ENCODE data around the gene DNAI2. TPM values are rescaled to one million over a fixed set of nuclear protein-coding genes. Genes with fewer than 3 reads are reported as not detected.

DNAI2 gene
- polyA plus RNA-seq, 1 of the 3 experiments (the other 2 are of a cell fraction): not detected

DNA sequence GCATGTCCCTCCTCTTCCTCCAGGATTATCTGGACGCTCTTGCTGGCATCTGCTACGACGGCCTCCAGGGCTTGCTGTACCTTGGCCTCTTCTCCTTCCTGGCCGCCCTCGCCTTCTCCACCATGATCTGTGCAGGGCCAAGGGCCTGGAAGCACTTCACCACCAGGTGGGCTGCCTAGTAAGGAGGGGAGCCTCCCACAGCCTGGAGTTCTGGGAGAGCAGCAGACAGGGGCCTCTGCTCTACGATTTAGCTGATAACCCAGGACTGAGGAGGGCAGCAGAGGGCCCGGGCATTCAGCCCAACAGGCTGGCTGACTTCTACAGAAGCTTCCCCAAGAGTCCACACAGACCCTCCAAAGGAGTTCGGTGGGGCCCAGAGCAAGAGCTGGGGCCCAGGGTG is 21.8 kb upstream of the DNAI2 start:
- POLR2A ChIA-PET: interaction anchor here (1.2 kb wide), 1 partner anchor 9 kb away, joined by 3 read pairs; no protein-coding TSS in a partner anchor
- CTCF ChIA-PET: interaction anchor here (0.8 to 2.1 kb wide), 6 partner anchors 15 to 116 kb away, joined by 3 to 6 read pairs (median 3); no protein-coding TSS in a partner anchor
- 79% methylated on average over 8 of the region's 8 CpGs for WGBS (ENCODE audit: low lambda C conversion rate)

More for the DNA sequence above, 21.8 kb upstream of the DNAI2 start:
- H3F3A ChIP-seq (replicated peaks; ENCODE audit: insufficient read depth): no peaks in the 10 kb centered on the region
- H3K9me3 ChIP-seq: no peaks in the 10 kb centered on the region
- H2AFZ ChIP-seq (ENCODE audit: low read depth): no peak overlapping the region
- no peaks in the 10 kb centered on the region for H3K27me3 ChIP-seq (ENCODE audit: insufficient read depth)
- H3K4me3 ChIP-seq (ENCODE audit: low read depth in 2 of 2, low read length in 1 of 2): no peak overlapping the region
- H3K79me2 ChIP-seq (ENCODE audit: insufficient read depth): no peaks in the 10 kb centered on the region
- no peak for TF ChIP-seq FOXJ3 (CRISPR knock-in tag; IDR thresholded peaks at IDR 0.05)
- TF ChIP-seq FOSL2 (IDR thresholded peaks at IDR 0.05; ENCODE audit: borderline replicate concordance, low read depth): no peak
- TF ChIP-seq MEF2A (IDR thresholded peaks at IDR 0.05; ENCODE audit: borderline replicate concordance, low read depth): no peak
- TF ChIP-seq TAF1 (IDR thresholded peaks at IDR 0.05; ENCODE audit: borderline replicate concordance, low read depth, low read length): no peak
- TF ChIP-seq, protein P1, sequence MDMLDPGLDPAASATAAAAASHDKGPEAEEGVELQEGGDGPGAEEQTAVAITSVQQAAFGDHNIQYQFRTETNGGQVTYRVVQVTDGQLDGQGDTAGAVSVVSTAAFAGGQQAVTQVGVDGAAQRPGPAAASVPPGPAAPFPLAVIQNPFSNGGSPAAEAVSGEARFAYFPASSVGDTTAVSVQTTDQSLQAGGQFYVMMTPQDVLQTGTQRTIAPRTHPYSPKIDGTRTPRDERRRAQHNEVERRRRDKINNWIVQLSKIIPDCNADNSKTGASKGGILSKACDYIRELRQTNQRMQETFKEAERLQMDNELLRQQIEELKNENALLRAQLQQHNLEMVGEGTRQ (IDR thresholded peaks at IDR 0.05; ENCODE audit: borderline replicate concordance, low read depth, low read length): no peak
- no peak for TF ChIP-seq GATA2 (CRISPR knock-in tag; IDR thresholded peaks at IDR 0.05)
- TF ChIP-seq, protein P2, sequence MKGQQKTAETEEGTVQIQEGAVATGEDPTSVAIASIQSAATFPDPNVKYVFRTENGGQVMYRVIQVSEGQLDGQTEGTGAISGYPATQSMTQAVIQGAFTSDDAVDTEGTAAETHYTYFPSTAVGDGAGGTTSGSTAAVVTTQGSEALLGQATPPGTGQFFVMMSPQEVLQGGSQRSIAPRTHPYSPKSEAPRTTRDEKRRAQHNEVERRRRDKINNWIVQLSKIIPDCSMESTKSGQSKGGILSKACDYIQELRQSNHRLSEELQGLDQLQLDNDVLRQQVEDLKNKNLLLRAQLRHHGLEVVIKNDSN (IDR thresholded peaks at IDR 0.05; ENCODE audit: borderline replicate concordance, low read depth): no peak
- no peak for TF ChIP-seq CHD2 (IDR thresholded peaks at IDR 0.05; ENCODE audit: low read length, partially characterized antibody)
- TF ChIP-seq, protein P3, sequence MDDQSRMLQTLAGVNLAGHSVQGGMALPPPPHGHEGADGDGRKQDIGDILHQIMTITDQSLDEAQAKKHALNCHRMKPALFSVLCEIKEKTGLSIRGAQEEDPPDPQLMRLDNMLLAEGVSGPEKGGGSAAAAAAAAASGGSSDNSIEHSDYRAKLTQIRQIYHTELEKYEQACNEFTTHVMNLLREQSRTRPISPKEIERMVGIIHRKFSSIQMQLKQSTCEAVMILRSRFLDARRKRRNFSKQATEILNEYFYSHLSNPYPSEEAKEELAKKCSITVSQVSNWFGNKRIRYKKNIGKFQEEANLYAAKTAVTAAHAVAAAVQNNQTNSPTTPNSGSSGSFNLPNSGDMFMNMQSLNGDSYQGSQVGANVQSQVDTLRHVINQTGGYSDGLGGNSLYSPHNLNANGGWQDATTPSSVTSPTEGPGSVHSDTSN (IDR thresholded peaks at IDR 0.05): no peak
- TF ChIP-seq RCOR1 (IDR thresholded peaks at IDR 0.05; ENCODE audit: low read length): no peak
- TF ChIP-seq, protein P4, sequence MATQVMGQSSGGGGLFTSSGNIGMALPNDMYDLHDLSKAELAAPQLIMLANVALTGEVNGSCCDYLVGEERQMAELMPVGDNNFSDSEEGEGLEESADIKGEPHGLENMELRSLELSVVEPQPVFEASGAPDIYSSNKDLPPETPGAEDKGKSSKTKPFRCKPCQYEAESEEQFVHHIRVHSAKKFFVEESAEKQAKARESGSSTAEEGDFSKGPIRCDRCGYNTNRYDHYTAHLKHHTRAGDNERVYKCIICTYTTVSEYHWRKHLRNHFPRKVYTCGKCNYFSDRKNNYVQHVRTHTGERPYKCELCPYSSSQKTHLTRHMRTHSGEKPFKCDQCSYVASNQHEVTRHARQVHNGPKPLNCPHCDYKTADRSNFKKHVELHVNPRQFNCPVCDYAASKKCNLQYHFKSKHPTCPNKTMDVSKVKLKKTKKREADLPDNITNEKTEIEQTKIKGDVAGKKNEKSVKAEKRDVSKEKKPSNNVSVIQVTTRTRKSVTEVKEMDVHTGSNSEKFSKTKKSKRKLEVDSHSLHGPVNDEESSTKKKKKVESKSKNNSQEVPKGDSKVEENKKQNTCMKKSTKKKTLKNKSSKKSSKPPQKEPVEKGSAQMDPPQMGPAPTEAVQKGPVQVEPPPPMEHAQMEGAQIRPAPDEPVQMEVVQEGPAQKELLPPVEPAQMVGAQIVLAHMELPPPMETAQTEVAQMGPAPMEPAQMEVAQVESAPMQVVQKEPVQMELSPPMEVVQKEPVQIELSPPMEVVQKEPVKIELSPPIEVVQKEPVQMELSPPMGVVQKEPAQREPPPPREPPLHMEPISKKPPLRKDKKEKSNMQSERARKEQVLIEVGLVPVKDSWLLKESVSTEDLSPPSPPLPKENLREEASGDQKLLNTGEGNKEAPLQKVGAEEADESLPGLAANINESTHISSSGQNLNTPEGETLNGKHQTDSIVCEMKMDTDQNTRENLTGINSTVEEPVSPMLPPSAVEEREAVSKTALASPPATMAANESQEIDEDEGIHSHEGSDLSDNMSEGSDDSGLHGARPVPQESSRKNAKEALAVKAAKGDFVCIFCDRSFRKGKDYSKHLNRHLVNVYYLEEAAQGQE (IDR thresholded peaks at IDR 0.05; ENCODE audit: low read depth, low read length): no peak
- TF ChIP-seq EZH2phosphoT487 (IDR thresholded peaks at IDR 0.05; ENCODE audit: borderline replicate concordance, low read depth): no peak
- no peak for TF ChIP-seq RAD21 (IDR thresholded peaks at IDR 0.05; ENCODE audit: low read length)
- no peak for TF ChIP-seq NFIC (IDR thresholded peaks at IDR 0.05; ENCODE audit: borderline replicate concordance)
- TF ChIP-seq, protein P5, sequence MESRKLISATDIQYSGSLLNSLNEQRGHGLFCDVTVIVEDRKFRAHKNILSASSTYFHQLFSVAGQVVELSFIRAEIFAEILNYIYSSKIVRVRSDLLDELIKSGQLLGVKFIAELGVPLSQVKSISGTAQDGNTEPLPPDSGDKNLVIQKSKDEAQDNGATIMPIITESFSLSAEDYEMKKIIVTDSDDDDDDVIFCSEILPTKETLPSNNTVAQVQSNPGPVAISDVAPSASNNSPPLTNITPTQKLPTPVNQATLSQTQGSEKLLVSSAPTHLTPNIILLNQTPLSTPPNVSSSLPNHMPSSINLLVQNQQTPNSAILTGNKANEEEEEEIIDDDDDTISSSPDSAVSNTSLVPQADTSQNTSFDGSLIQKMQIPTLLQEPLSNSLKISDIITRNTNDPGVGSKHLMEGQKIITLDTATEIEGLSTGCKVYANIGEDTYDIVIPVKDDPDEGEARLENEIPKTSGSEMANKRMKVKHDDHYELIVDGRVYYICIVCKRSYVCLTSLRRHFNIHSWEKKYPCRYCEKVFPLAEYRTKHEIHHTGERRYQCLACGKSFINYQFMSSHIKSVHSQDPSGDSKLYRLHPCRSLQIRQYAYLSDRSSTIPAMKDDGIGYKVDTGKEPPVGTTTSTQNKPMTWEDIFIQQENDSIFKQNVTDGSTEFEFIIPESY (IDR thresholded peaks at IDR 0.05; ENCODE audit: borderline replicate concordance, low read depth): no peak
- no peaks in the 10 kb centered on the region for H4K20me1 ChIP-seq (ENCODE audit: insufficient read depth)
- no peaks in the 10 kb centered on the region for H3K9me2 ChIP-seq
- H3K4me1 ChIP-seq (ENCODE audit: control insufficient read depth in 1 of 2, insufficient read depth in 2 of 2, low read depth in 1 of 2, low read length in 1 of 2): no peaks in the 10 kb centered on the region; a peak in 1 of 4 replicates
- no peak for DNase-seq
- no peak overlapping the region for H3K27ac ChIP-seq (ENCODE audit: low read depth in 2 of 2, low read length in 1 of 2)
- no peaks in the 10 kb centered on the region for H3K36me3 ChIP-seq (replicated peaks in 1 of 2; ENCODE audit: control insufficient read depth in 1 of 2, insufficient read depth in 2 of 2, low read length in 1 of 2)
- no peak overlapping the region for H3K4me2 ChIP-seq
- H3K9ac ChIP-seq: no peak overlapping the region

Data from SK-N-SH (cell line).